ENCODE results near the gene TEX47. TPM values are rescaled to one million over a fixed set of nuclear protein-coding genes. Genes with fewer than 3 reads are reported as not detected.
A peak's percentile ranks its signal among the peaks of the same experiment; 100 is the strongest.

Gene TEX47
- polyA plus RNA-seq (2012; ENCODE audit: low read depth, missing spikeins): not detected

DNA sequence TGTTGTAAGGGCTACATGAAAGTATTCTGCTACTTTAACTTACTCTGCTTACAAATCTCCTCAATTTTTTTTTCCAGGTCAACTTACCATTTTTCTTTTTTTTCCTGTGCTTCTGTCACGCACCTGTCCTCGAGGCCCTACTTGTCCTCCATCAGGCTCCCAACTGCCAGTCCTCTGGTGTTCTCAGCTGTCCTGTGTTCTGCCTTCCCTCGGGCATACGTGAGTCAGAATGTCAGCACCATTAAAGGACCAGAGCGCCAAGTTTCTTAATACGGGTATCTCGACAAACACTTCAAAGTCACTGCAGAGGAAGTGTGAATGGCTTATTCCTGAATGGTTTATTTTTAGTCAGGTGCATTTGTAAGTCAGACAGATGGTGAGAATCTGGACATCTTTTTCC is at the start of gene TEX47:
TEX47 (minus strand) TSS at position 185 of the 400 bp plus-strand sequence. CDS start 795 bp downstream, outside the sequence.
- FAIRE-seq: no peak

GRCh38 chr7:88845091-88845490 is 49.6 kb upstream of the TEX47 start:
- FAIRE-seq: no peak
- TF ChIP-seq POU2F2 (IDR thresholded peaks at IDR 0.05; ENCODE audit: low read depth, low read length) (no peak), TAF1 (IDR thresholded peaks at IDR 0.05; ENCODE audit: low read depth, low read length) (no peak), SPI1 (IDR thresholded peaks at IDR 0.05; ENCODE audit: low read depth, low read length) (no peak), POLR2AphosphoS5 (IDR thresholded peaks at IDR 0.05; ENCODE audit: low read depth, low read length) (no peak), PAX5 (IDR thresholded peaks at IDR 0.05; ENCODE audit: insufficient read depth, low read length, severe bottlenecking) (no peak), POLR2A (IDR thresholded peaks at IDR 0.05; ENCODE audit: low read depth, low read length) (no peak)

More for the DNA sequence above, at the start of gene TEX47:
- no peak for TF ChIP-seq TAF1 (IDR thresholded peaks at IDR 0.05; ENCODE audit: low read depth, low read length)
- no peak for TF ChIP-seq POLR2A (IDR thresholded peaks at IDR 0.05; ENCODE audit: low read depth, low read length)
- TF ChIP-seq POU2F2 (IDR thresholded peaks at IDR 0.05; ENCODE audit: low read depth, low read length): no peak
- TF ChIP-seq PAX5 (IDR thresholded peaks at IDR 0.05; ENCODE audit: insufficient read depth, low read length, severe bottlenecking): no peak
- TF ChIP-seq POLR2AphosphoS5 (IDR thresholded peaks at IDR 0.05; ENCODE audit: low read depth, low read length): no peak
- TF ChIP-seq SPI1 (IDR thresholded peaks at IDR 0.05; ENCODE audit: low read depth, low read length): no peak
- DNase-seq (ENCODE audit: insufficient read length, low spot score): no peak

GRCh38 chr7:88842201-88842600 is 46.7 kb upstream of the TEX47 start:
- no peak for TF ChIP-seq TAF1 (IDR thresholded peaks at IDR 0.05; ENCODE audit: low read depth, low read length)
- TF ChIP-seq PAX5 (IDR thresholded peaks at IDR 0.05; ENCODE audit: insufficient read depth, low read length, severe bottlenecking): no peak
- TF ChIP-seq SPI1 (IDR thresholded peaks at IDR 0.05; ENCODE audit: low read depth, low read length): no peak
- TF ChIP-seq POLR2AphosphoS5 (IDR thresholded peaks at IDR 0.05; ENCODE audit: low read depth, low read length): no peak
- no peak for TF ChIP-seq POLR2A (IDR thresholded peaks at IDR 0.05; ENCODE audit: low read depth, low read length)
- no peak for TF ChIP-seq POU2F2 (IDR thresholded peaks at IDR 0.05; ENCODE audit: low read depth, low read length)
- FAIRE-seq (no peak), DNase-seq (ENCODE audit: insufficient read length, low spot score) (no peak)

More at GRCh38 chr7:88845091-88845490, 49.6 kb upstream of the TEX47 start:
- no peak for DNase-seq (ENCODE audit: insufficient read length, low spot score)

GRCh38 chr7:88835147-88835728 is 39.7 kb upstream of the TEX47 start:
- DNase-seq (ENCODE audit: insufficient read length, low spot score): no peak

GRCh38 chr7:88826222-88826621 is 30.7 kb upstream of the TEX47 start:
- TF ChIP-seq PAX5 (IDR thresholded peaks at IDR 0.05; ENCODE audit: insufficient read depth, low read length, severe bottlenecking) (no peak), POU2F2 (IDR thresholded peaks at IDR 0.05; ENCODE audit: low read depth, low read length) (no peak), POLR2AphosphoS5 (IDR thresholded peaks at IDR 0.05; ENCODE audit: low read depth, low read length) (no peak)
- DNase-seq (ENCODE audit: insufficient read length, low spot score): no peak
- no peak for FAIRE-seq

More at GRCh38 chr7:88835147-88835728, 39.7 kb upstream of the TEX47 start:
- TF ChIP-seq POLR2AphosphoS5 (IDR thresholded peaks at IDR 0.05; ENCODE audit: low read depth, low read length): no peak
- peak; percentile 81 for TF ChIP-seq SPI1 (IDR thresholded peaks at IDR 0.05; ENCODE audit: low read depth, low read length)
- peak; percentile 41 for FAIRE-seq

- no peak for FAIRE-seq
- no peak for DNase-seq (ENCODE audit: insufficient read length, low spot score)
- TF ChIP-seq TAF1 (IDR thresholded peaks at IDR 0.05; ENCODE audit: low read depth, low read length): no peak
- no peak for TF ChIP-seq SPI1 (IDR thresholded peaks at IDR 0.05; ENCODE audit: low read depth, low read length)
- no peak for TF ChIP-seq POLR2AphosphoS5 (IDR thresholded peaks at IDR 0.05; ENCODE audit: low read depth, low read length)
- no peak for TF ChIP-seq POU2F2 (IDR thresholded peaks at IDR 0.05; ENCODE audit: low read depth, low read length)
- TF ChIP-seq PAX5 (IDR thresholded peaks at IDR 0.05; ENCODE audit: insufficient read depth, low read length, severe bottlenecking): no peak
- TF ChIP-seq POLR2A (IDR thresholded peaks at IDR 0.05; ENCODE audit: low read depth, low read length): no peak
Observed at GRCh38 chr7:88818552-88818951, 23.0 kb upstream of the TEX47 start.

DNA sequence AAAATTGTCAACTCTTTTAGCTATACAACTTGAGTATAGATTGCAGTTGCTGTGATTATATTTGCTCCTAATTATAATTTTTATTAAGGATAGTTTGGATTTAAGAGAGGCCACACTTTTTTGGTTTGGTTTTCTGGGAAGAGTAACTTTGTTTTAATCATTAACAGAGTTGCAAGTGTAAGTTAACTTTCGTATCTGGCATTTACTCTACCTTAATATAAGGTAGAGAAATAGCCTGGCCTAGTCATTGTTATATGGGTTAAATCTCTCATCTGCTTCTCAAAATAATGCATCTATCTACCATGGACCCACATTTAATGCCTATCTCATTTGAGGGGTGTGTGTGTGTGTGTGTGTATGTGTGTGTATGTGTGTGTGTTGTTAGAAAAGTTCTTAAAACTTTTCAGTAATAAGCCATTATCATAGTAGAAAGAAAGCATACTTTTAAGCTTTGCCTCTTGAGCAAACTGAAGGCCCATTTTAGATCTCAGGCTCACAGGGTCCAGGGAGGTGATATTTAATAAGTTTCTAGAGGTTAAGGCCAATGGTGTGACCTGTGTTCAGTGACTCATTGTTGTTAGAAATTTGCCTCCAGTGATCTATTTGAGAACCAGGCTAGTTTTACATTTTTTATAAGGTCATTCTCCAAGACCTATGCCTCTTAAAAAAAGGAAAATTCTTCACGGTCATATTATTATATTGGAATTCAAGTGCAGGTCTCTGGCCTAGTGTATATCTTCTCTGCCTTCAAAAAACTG is 10.9 kb upstream of the TEX47 start:
- no peak for TF ChIP-seq POU2F2 (IDR thresholded peaks at IDR 0.05; ENCODE audit: low read depth, low read length)
- TF ChIP-seq PAX5 (IDR thresholded peaks at IDR 0.05; ENCODE audit: insufficient read depth, low read length, severe bottlenecking): no peak
- TF ChIP-seq POLR2A (IDR thresholded peaks at IDR 0.05; ENCODE audit: low read depth, low read length): no peak
- no peak for TF ChIP-seq TAF1 (IDR thresholded peaks at IDR 0.05; ENCODE audit: low read depth, low read length)
- TF ChIP-seq SPI1 (IDR thresholded peaks at IDR 0.05; ENCODE audit: low read depth, low read length): no peak
- no peak for TF ChIP-seq POLR2AphosphoS5 (IDR thresholded peaks at IDR 0.05; ENCODE audit: low read depth, low read length)
- FAIRE-seq: no peak

DNA sequence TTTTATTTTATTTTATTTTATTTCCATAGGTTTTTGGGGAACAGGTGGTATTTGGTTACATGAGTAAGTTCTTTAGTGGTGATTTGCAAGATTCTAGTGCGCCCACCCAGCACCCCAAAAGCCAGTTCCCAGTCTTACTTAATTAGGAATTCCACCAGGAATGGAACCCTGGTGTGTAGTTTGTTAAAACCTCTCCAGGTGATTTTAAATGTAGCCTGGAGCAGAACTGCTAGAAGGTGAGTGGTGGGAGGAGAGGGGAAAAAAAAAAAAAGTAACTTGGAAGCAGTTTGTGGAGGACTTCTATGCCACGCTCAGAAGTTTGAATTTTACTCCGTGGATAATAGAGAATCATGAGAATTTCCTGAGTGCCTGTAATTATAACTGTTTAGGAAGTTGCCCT is 5.5 kb upstream of the TEX47 start:
- no peak for TF ChIP-seq TAF1 (IDR thresholded peaks at IDR 0.05; ENCODE audit: low read depth, low read length)
- TF ChIP-seq POLR2AphosphoS5 (IDR thresholded peaks at IDR 0.05; ENCODE audit: low read depth, low read length): no peak
- no peak for TF ChIP-seq SPI1 (IDR thresholded peaks at IDR 0.05; ENCODE audit: low read depth, low read length)
- TF ChIP-seq POLR2A (IDR thresholded peaks at IDR 0.05; ENCODE audit: low read depth, low read length): no peak
- no peak for TF ChIP-seq PAX5 (IDR thresholded peaks at IDR 0.05; ENCODE audit: insufficient read depth, low read length, severe bottlenecking)
- FAIRE-seq (no peak), DNase-seq (ENCODE audit: insufficient read length, low spot score) (no peak)

More for the DNA sequence above, 10.9 kb upstream of the TEX47 start:
- DNase-seq (ENCODE audit: insufficient read length, low spot score): no peak

DNA sequence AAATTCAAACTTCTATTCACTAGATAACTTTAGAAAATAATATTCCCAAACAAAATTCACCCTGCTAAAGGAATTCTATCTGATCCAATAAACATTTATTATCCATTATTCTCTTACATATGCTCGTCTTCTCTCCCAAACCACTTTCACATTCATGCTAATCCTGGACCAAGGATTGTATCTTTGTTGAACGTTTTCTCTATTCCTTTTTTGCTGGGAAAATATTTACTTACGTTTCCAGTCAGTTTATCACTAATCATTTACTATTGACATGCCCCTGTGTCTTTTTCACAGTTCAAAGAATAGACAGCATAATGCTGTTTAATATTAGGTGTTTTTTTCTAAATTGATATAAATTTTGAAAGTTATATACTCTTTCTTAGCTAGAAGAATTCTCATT is 3.2 kb downstream of the TEX47 start:
- no peak for FAIRE-seq
- DNase-seq (ENCODE audit: insufficient read length, low spot score): no peak
- TF ChIP-seq PAX5 (IDR thresholded peaks at IDR 0.05; ENCODE audit: insufficient read depth, low read length, severe bottlenecking) (no peak), TAF1 (IDR thresholded peaks at IDR 0.05; ENCODE audit: low read depth, low read length) (no peak), POLR2AphosphoS5 (IDR thresholded peaks at IDR 0.05; ENCODE audit: low read depth, low read length) (no peak), SPI1 (IDR thresholded peaks at IDR 0.05; ENCODE audit: low read depth, low read length) (no peak), POU2F2 (IDR thresholded peaks at IDR 0.05; ENCODE audit: low read depth, low read length) (no peak), POLR2A (IDR thresholded peaks at IDR 0.05; ENCODE audit: low read depth, low read length) (no peak)

Measured in GM12891 (cell line).